Upper lobe of left lung (tissue), 4 donors: ENCODE data around the gene HCFC2.

Experiments used
- CTCF ChIP-seq, 6 experiments: fragments of 450-650 bp in 4 of 6; fragments of 200-600 bp in 2 of 6; sonication (generic) in 2 of 6; IDR thresholded peaks; one replicate each; pipeline ENCODE4 v1.5.1; 2016 to 2019; ENCODE audit warnings: antibody characterized with exemption in 6 of 6
- POLR2A ChIP-seq, 4 donors: fragments of 450-650 bp; IDR thresholded peaks; one replicate each; pipeline ENCODE4 v1.5.1; 2016 to 2017; ENCODE audit warnings: antibody characterized with exemption in 4 of 4, mild to moderate bottlenecking in 2 of 4

- TF ChIP-seq CTCF (IDR thresholded peaks at IDR 0.05), result no peak
- no peak for TF ChIP-seq POLR2A (IDR thresholded peaks at IDR 0.05)
These were observed 74.4 kb downstream of the HCFC2 start for GRCh38 chr12:104138797-104139152.
